SK-N-SH treated with all-trans-retinoic acid at 6 μM for 48 hours (cell line): ENCODE measurements around the gene TUBGCP2.

Experiments used
- ARNTL ChIP-seq: fragments of 450-650 bp; formaldehyde crosslinking; IDR thresholded peaks from 2 replicates; pipeline ENCODE4 v1.5.0; 2020; ENCODE audit warnings: low read depth, mild to moderate bottlenecking, moderate library complexity, borderline replicate concordance
- CSDC2 ChIP-seq: fragments of 250-450 bp; sonication (Bioruptor Pico); IDR thresholded peaks from 2 replicates; pipeline ENCODE4 v1.5.0; 2020; ENCODE audit warnings: mild to moderate bottlenecking, moderate library complexity
- ISL1 ChIP-seq: fragments of 250-450 bp; sonication (Bioruptor Pico); IDR thresholded peaks from 2 replicates; pipeline ENCODE4 v2.1.2; 2022; ENCODE audit warnings: mild to moderate bottlenecking, moderate library complexity
- PPARA ChIP-seq: fragments of 250-450 bp; sonication (Bioruptor Pico); IDR thresholded peaks from 2 replicates; pipeline ENCODE4 v1.5.0; 2020; ENCODE audit warnings: mild to moderate bottlenecking, borderline replicate concordance
- SNAI2 ChIP-seq: fragments of 250-450 bp; sonication (Bioruptor Pico); IDR thresholded peaks from 2 replicates; pipeline ENCODE4 v1.5.0; 2020; ENCODE audit warnings: mild to moderate bottlenecking, moderate library complexity
- TSHZ2 ChIP-seq: fragments of 250-450 bp; sonication (Bioruptor Pico); IDR thresholded peaks from 2 replicates; pipeline ENCODE4 v1.5.0; 2020; ENCODE audit warnings: mild to moderate bottlenecking, moderate library complexity
- ZFP3 ChIP-seq: fragments of 250-450 bp; sonication (Bioruptor Pico); IDR thresholded peaks from 2 replicates; pipeline ENCODE4 v1.5.0; 2020; ENCODE audit warnings: mild to moderate bottlenecking, moderate library complexity
- ZFP30 ChIP-seq: fragments of 450-650 bp; formaldehyde crosslinking; IDR thresholded peaks from 2 replicates; pipeline ENCODE4 v1.5.0; 2022; ENCODE audit warnings: mild to moderate bottlenecking, moderate library complexity
- ZNF70 ChIP-seq: fragments of 450-650 bp; formaldehyde crosslinking; IDR thresholded peaks from 2 replicates; pipeline ENCODE4 v1.5.0; 2020; ENCODE audit warnings: mild to moderate bottlenecking, moderate library complexity
- ZNF8 ChIP-seq: fragments of 450-650 bp; formaldehyde crosslinking; IDR thresholded peaks from 2 replicates; pipeline ENCODE4 v1.5.0; 2020; ENCODE audit warnings: mild to moderate bottlenecking, moderate library complexity
- TF ChIP-seq, protein P1 (sequence below): fragments of 250-450 bp; sonication (Bioruptor Pico); IDR thresholded peaks from 2 replicates; pipeline ENCODE4 v1.8.0; 2020; ENCODE audit warnings: mild to moderate bottlenecking, moderate library complexity, borderline replicate concordance

- TF ChIP-seq ZFP30 (CRISPR knock-in tag) (no peak), TSHZ2 (CRISPR knock-in tag) (no peak), ZNF8 (CRISPR knock-in tag) (no peak), ISL1 (CRISPR knock-in tag) (no peak), ARNTL (CRISPR knock-in tag) (no peak), CSDC2 (CRISPR knock-in tag) (no peak), PPARA (CRISPR knock-in tag) (no peak), SNAI2 (CRISPR knock-in tag) (no peak), ZFP3 (no peak), ZNF70 (CRISPR knock-in tag) (no peak)
- TF ChIP-seq, protein P1, sequence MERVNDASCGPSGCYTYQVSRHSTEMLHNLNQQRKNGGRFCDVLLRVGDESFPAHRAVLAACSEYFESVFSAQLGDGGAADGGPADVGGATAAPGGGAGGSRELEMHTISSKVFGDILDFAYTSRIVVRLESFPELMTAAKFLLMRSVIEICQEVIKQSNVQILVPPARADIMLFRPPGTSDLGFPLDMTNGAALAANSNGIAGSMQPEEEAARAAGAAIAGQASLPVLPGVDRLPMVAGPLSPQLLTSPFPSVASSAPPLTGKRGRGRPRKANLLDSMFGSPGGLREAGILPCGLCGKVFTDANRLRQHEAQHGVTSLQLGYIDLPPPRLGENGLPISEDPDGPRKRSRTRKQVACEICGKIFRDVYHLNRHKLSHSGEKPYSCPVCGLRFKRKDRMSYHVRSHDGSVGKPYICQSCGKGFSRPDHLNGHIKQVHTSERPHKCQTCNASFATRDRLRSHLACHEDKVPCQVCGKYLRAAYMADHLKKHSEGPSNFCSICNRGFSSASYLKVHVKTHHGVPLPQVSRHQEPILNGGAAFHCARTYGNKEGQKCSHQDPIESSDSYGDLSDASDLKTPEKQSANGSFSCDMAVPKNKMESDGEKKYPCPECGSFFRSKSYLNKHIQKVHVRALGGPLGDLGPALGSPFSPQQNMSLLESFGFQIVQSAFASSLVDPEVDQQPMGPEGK (CRISPR knock-in tag) = no peak
These were observed 7.6 kb upstream of the TUBGCP2 start for GRCh38 chr10:133316266-133316665.
